Measurements from ENCODE around the gene DEAF1. TPM values are rescaled to one million over a fixed set of nuclear protein-coding genes. Genes with fewer than 3 reads are reported as not detected.

The DEAF1 gene
- total and polyA plus RNA-seq, 2 experiments from 2014 or later = 42.6 to 47.8 TPM

DNA sequence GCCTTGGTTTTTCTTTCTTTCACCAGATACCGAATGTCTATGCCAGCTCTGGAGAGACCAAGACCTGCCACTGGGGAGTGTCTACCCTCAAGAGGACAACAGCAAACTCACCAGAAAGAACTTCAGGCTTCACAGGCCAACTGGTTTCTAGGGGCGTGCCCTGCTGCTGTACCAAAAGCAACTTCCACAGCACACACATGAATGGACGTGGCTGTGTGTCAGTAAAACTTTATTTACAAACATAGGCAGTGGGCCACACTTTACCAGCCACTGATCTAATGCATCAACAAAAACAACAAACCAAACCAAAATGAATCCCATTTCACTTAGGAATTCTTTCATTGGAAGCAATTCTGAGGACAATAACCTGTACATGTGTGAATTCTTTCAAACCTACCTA is 16.7 kb downstream of the DEAF1 start:
- H3K27me3 Mint-ChIP-seq (ENCODE audit: insufficient read depth, low read depth, poor library complexity) = no peaks in the 10 kb centered on the region
- no peak overlapping the region for H3K4me3 ChIP-seq
- H3K4me2 ChIP-seq = no peak overlapping the region
- H3K79me2 ChIP-seq (replicated peaks; ENCODE audit: insufficient read depth) = no peaks in the 10 kb centered on the region; the same call in 1 of the 2 replicates
- no peak overlapping the region for H3K27ac Mint-ChIP-seq
- TF ChIP-seq JUNB (IDR thresholded peaks at IDR 0.05; ENCODE audit: unreplicated experiment) = no peak
- peaks cover 24% of the 10 kb centered on the region; the same call in 1 of the 2 replicates for H3F3A ChIP-seq (replicated peaks; ENCODE audit: low read depth)
- peaks cover 19% of the 10 kb centered on the region for H3K36me3 ChIP-seq (ENCODE audit: insufficient read depth)
- no peaks in the 10 kb centered on the region; the same call in 1 of the 2 replicates for H4K20me1 ChIP-seq (replicated peaks; ENCODE audit: insufficient read depth)
- ATAC-seq = no peak
- H3K27me3 ChIP-seq (ENCODE audit: insufficient read depth) = no peaks in the 10 kb centered on the region
- no peak overlapping the region for H3K27ac ChIP-seq (ENCODE audit: low read depth)
- no peaks in the 10 kb centered on the region for H3K9me3 Mint-ChIP-seq
- H3K4me1 Mint-ChIP-seq = peaks cover 4% of the 10 kb centered on the region
- H2AFZ ChIP-seq = no peak overlapping the region
- H3K4me1 ChIP-seq (ENCODE audit: insufficient read depth) = peaks cover under 1% of the 10 kb centered on the region; the same call in 1 of the 2 replicates
- peaks cover 69% of the 10 kb centered on the region for H3K36me3 Mint-ChIP-seq (ENCODE audit: low read depth)
- H3K9me2 ChIP-seq (ENCODE audit: insufficient read depth) = no peaks in the 10 kb centered on the region
- DNase-seq (ENCODE audit: low spot score) = no peak
- H3K4me3 Mint-ChIP-seq = no peak overlapping the region

DNA sequence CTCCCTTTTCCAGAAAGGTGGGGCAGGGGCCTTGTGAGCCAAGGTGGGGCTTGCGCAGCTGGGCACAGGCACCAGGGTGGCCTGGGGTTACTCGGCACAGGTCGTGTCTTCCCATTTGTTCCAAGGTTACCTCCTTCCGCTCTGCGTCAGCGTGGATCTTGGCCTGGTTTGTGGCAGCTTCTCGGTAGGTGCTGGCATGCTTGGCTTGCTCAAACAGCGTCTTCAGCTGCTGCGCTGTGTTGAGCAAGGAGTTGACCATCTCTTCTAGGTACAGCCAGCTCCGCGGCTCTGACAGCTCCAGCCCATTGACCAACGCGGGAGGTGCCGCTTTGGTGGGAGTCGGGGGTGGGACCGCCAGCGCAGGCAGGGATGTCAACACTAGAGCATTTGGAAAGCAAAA is 20.6 kb downstream of the DEAF1 start:
- Mint-ChIP-seq H3K27ac (no peak overlapping the region; the same call in 1 of the 2 replicates), H3K9me3 (no peaks in the 10 kb centered on the region), H3K36me3 (ENCODE audit: low read depth) (peaks cover 46% of the 10 kb centered on the region), H3K4me1 (no peaks in the 10 kb centered on the region), H3K4me3 (no peak overlapping the region), H3K27me3 (ENCODE audit: insufficient read depth, low read depth, poor library complexity) (no peaks in the 10 kb centered on the region)
- Histone ChIP-seq H3K27me3 (ENCODE audit: insufficient read depth) (no peaks in the 10 kb centered on the region), H3K4me3 (no peak overlapping the region), H2AFZ (no peak overlapping the region), H4K20me1 (replicated peaks; ENCODE audit: insufficient read depth) (peaks cover 4% of the 10 kb centered on the region; the same call in 1 of the 2 replicates), H3K79me2 (replicated peaks; ENCODE audit: insufficient read depth) (no peaks in the 10 kb centered on the region; the same call in 1 of the 2 replicates), H3K4me1 (ENCODE audit: insufficient read depth) (no peaks in the 10 kb centered on the region), H3K27ac (ENCODE audit: low read depth) (no peak overlapping the region), H3K9me2 (ENCODE audit: insufficient read depth) (no peaks in the 10 kb centered on the region), H3K4me2 (no peak overlapping the region), H3F3A (replicated peaks; ENCODE audit: low read depth) (peaks cover 14% of the 10 kb centered on the region; the same call in 1 of the 2 replicates), H3K36me3 (ENCODE audit: insufficient read depth) (peaks cover 20% of the 10 kb centered on the region)
- no peak for DNase-seq (ENCODE audit: low spot score)
- ATAC-seq = no peak
- TF ChIP-seq STAT1 (IDR thresholded peaks at IDR 0.05; ENCODE audit: unreplicated experiment) (no peak), JUNB (IDR thresholded peaks at IDR 0.05; ENCODE audit: unreplicated experiment) (no peak), ZNF114 (CRISPR knock-in tag; IDR thresholded peaks at IDR 0.05) (no peak), NANOG (IDR thresholded peaks at IDR 0.05; ENCODE audit: borderline replicate concordance) (no peak), ZNF331 (CRISPR knock-in tag; IDR thresholded peaks at IDR 0.05; ENCODE audit: low read depth) (no peak), POLR2AphosphoS5 (IDR thresholded peaks at IDR 0.05; ENCODE audit: low read depth) (no peak), CREB1 (CRISPR knock-in tag; IDR thresholded peaks at IDR 0.05; ENCODE audit: low read depth) (no peak)
- TF ChIP-seq, protein P1, sequence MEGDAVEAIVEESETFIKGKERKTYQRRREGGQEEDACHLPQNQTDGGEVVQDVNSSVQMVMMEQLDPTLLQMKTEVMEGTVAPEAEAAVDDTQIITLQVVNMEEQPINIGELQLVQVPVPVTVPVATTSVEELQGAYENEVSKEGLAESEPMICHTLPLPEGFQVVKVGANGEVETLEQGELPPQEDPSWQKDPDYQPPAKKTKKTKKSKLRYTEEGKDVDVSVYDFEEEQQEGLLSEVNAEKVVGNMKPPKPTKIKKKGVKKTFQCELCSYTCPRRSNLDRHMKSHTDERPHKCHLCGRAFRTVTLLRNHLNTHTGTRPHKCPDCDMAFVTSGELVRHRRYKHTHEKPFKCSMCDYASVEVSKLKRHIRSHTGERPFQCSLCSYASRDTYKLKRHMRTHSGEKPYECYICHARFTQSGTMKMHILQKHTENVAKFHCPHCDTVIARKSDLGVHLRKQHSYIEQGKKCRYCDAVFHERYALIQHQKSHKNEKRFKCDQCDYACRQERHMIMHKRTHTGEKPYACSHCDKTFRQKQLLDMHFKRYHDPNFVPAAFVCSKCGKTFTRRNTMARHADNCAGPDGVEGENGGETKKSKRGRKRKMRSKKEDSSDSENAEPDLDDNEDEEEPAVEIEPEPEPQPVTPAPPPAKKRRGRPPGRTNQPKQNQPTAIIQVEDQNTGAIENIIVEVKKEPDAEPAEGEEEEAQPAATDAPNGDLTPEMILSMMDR (conservative IDR thresholded peaks at IDR 0.05; ENCODE audit: low read depth in 2 of 2) = no peak
- TF ChIP-seq, protein P2, sequence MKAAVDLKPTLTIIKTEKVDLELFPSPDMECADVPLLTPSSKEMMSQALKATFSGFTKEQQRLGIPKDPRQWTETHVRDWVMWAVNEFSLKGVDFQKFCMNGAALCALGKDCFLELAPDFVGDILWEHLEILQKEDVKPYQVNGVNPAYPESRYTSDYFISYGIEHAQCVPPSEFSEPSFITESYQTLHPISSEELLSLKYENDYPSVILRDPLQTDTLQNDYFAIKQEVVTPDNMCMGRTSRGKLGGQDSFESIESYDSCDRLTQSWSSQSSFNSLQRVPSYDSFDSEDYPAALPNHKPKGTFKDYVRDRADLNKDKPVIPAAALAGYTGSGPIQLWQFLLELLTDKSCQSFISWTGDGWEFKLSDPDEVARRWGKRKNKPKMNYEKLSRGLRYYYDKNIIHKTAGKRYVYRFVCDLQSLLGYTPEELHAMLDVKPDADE (IDR thresholded peaks at IDR 0.05) = no peak
- TF ChIP-seq, protein P3, sequence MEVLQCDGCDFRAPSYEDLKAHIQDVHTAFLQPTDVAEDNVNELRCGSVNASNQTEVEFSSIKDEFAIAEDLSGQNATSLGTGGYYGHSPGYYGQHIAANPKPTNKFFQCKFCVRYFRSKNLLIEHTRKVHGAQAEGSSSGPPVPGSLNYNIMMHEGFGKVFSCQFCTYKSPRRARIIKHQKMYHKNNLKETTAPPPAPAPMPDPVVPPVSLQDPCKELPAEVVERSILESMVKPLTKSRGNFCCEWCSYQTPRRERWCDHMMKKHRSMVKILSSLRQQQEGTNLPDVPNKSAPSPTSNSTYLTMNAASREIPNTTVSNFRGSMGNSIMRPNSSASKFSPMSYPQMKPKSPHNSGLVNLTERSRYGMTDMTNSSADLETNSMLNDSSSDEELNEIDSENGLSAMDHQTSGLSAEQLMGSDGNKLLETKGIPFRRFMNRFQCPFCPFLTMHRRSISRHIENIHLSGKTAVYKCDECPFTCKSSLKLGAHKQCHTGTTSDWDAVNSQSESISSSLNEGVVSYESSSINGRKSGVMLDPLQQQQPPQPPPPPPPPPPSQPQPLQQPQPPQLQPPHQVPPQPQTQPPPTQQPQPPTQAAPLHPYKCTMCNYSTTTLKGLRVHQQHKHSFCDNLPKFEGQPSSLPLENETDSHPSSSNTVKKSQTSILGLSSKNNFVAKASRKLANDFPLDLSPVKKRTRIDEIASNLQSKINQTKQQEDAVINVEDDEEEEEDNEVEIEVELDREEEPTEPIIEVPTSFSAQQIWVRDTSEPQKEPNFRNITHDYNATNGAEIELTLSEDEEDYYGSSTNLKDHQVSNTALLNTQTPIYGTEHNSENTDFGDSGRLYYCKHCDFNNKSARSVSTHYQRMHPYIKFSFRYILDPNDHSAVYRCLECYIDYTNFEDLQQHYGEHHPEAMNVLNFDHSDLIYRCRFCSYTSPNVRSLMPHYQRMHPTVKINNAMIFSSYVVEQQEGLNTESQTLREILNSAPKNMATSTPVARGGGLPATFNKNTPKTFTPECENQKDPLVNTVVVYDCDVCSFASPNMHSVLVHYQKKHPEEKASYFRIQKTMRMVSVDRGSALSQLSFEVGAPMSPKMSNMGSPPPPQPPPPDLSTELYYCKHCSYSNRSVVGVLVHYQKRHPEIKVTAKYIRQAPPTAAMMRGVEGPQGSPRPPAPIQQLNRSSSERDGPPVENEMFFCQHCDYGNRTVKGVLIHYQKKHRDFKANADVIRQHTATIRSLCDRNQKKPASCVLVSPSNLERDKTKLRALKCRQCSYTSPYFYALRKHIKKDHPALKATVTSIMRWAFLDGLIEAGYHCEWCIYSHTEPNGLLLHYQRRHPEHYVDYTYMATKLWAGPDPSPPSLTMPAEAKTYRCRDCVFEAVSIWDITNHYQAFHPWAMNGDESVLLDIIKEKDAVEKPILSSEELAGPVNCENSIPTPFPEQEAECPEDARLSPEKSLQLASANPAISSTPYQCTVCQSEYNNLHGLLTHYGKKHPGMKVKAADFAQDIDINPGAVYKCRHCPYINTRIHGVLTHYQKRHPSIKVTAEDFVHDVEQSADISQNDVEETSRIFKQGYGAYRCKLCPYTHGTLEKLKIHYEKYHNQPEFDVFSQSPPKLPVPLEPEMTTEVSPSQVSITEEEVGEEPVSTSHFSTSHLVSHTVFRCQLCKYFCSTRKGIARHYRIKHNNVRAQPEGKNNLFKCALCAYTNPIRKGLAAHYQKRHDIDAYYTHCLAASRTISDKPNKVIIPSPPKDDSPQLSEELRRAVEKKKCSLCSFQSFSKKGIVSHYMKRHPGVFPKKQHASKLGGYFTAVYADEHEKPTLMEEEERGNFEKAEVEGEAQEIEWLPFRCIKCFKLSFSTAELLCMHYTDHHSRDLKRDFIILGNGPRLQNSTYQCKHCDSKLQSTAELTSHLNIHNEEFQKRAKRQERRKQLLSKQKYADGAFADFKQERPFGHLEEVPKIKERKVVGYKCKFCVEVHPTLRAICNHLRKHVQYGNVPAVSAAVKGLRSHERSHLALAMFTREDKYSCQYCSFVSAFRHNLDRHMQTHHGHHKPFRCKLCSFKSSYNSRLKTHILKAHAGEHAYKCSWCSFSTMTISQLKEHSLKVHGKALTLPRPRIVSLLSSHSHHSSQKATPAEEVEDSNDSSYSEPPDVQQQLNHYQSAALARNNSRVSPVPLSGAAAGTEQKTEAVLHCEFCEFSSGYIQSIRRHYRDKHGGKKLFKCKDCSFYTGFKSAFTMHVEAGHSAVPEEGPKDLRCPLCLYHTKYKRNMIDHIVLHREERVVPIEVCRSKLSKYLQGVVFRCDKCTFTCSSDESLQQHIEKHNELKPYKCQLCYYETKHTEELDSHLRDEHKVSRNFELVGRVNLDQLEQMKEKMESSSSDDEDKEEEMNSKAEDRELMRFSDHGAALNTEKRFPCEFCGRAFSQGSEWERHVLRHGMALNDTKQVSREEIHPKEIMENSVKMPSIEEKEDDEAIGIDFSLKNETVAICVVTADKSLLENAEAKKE (CRISPR knock-in tag; IDR thresholded peaks at IDR 0.05) = no peak

Measured in GM23338 (cell line).